HG03045 (cell line): Measurements from ENCODE around the gene UCP2.
A peak's percentile ranks its signal among the peaks of the same experiment; 100 is the strongest.

Experiments
- ATAC-seq: cut with Tn5 transposase; IDR thresholded peaks from one replicate; pipeline ENCODE4 v1.9.1; 2021; ENCODE audit warnings: mild to moderate bottlenecking, moderate library complexity; ENCODE audit not compliant: unreplicated experiment

The UCP2 gene

GRCh38 chr11:73982595-73982989 is at the start of gene UCP2:
UCP2 (minus strand) TSS chr11:73982843; CDS start chr11:73978378, 4,465 bp downstream.
- ATAC-seq = peak; percentile 55

- no peak for ATAC-seq
Observed at GRCh38 chr11:74030723-74031676, 48.4 kb upstream of the UCP2 start.

- ATAC-seq = no peak
Observed at GRCh38 chr11:74025467-74026166, 43.0 kb upstream of the UCP2 start.

GRCh38 chr11:74024261-74025029 is 41.8 kb upstream of the UCP2 start:
- ATAC-seq = no peak

GRCh38 chr11:74023276-74023675 is 40.6 kb upstream of the UCP2 start:
- no peak for ATAC-seq

GRCh38 chr11:74022546-74022945 is 39.9 kb upstream of the UCP2 start:
- no peak for ATAC-seq

- ATAC-seq = no peak
Observed at GRCh38 chr11:74021998-74022397, 39.4 kb upstream of the UCP2 start.

GRCh38 chr11:74020539-74020938 is 37.9 kb upstream of the UCP2 start:
- peak; percentile 55 for ATAC-seq

- peak; percentile 49 for ATAC-seq
Observed at GRCh38 chr11:74019860-74020259, 37.2 kb upstream of the UCP2 start.

GRCh38 chr11:74019104-74019738 is 36.6 kb upstream of the UCP2 start:
- no peak for ATAC-seq

- no peak for ATAC-seq
Observed at GRCh38 chr11:74018331-74019005, 35.8 kb upstream of the UCP2 start.

- no peak for ATAC-seq
Observed at GRCh38 chr11:74017631-74018030, 35.0 kb upstream of the UCP2 start.

GRCh38 chr11:74015919-74016684 is 33.5 kb upstream of the UCP2 start:
- ATAC-seq = no peak

GRCh38 chr11:74014880-74015279 is 32.2 kb upstream of the UCP2 start:
- ATAC-seq = no peak

- no peak for ATAC-seq
Observed at GRCh38 chr11:74013141-74013540, 30.5 kb upstream of the UCP2 start.

- no peak for ATAC-seq
Observed at GRCh38 chr11:74012074-74012809, 29.6 kb upstream of the UCP2 start.

GRCh38 chr11:74011360-74012073 is 28.9 kb upstream of the UCP2 start:
- no peak for ATAC-seq
